ACC112 (cell line): ENCODE measurements around the gene BRI3BP.
"Not testable (repeated sequence)": the region's sequence is repeated elsewhere in the genome, so short reads cannot be mapped to it uniquely, and the experiment has no call there.

Experiments
- H2AFZ ChIP-seq: fragments of 200-600 bp; sonication (generic); one replicate; pipeline ENCODE4 v1.6.0; 2017; ENCODE audit warnings: antibody characterized with exemption, low read length; ENCODE audit not compliant: unreplicated experiment
- H3K27ac ChIP-seq: fragments of 200-600 bp; sonication (generic); 2 replicates; pipeline ENCODE4 v1.5.1; 2014; ENCODE audit warnings: low read depth, mild to moderate bottlenecking, antibody characterized with exemption, low read length, moderate library complexity
- H3K27me3 ChIP-seq: fragments of 200-600 bp; sonication (generic); 2 replicates; pipeline ENCODE4 v1.6.1; 2014; ENCODE audit warnings: mild to moderate bottlenecking, antibody characterized with exemption, low read length, moderate library complexity, mixed read lengths; ENCODE audit not compliant: insufficient read depth
- H3K36me3 ChIP-seq: fragments of 200-600 bp; sonication (generic); 2 replicates; pipeline ENCODE4 v1.6.1; 2016; ENCODE audit warnings: mild to moderate bottlenecking, antibody characterized with exemption, low read length, moderate library complexity, mixed read lengths; ENCODE audit not compliant: insufficient read depth
- H3K4me1 ChIP-seq: fragments of 200-600 bp; sonication (generic); one replicate; pipeline ENCODE4 v1.6.1; 2016; ENCODE audit warnings: low read length, mixed read lengths; ENCODE audit not compliant: insufficient read depth, unreplicated experiment, control insufficient read depth
- H3K4me3 ChIP-seq: fragments of 200-600 bp; sonication (generic); 2 replicates; pipeline ENCODE4 v1.5.1; 2014; ENCODE audit warnings: mild to moderate bottlenecking, low read depth, low read length
- H3K79me2 ChIP-seq: fragments of 200-600 bp; sonication (generic); one replicate; pipeline ENCODE4 v1.6.0; 2016; ENCODE audit warnings: low read length; ENCODE audit not compliant: control insufficient read depth, unreplicated experiment, insufficient read depth

The BRI3BP gene

GRCh38 chr12:125021771-125022170 is 28.3 kb downstream of the BRI3BP start:
- Histone ChIP-seq H3K27ac (no peak overlapping the region), H3K79me2 (no peaks in the 10 kb centered on the region), H3K36me3 (no peaks in the 10 kb centered on the region), H2AFZ (no peak overlapping the region), H3K4me1 (no peaks in the 10 kb centered on the region), H3K27me3 (no peaks in the 10 kb centered on the region), H3K4me3 (no peak overlapping the region)

GRCh38 chr12:125023065-125023464 is 29.6 kb downstream of the BRI3BP start:
- no peak overlapping the region for H3K27ac ChIP-seq
- H3K79me2 ChIP-seq, result no peaks in the 10 kb centered on the region
- no peak overlapping the region for H2AFZ ChIP-seq
- H3K36me3 ChIP-seq, result no peaks in the 10 kb centered on the region
- no peaks in the 10 kb centered on the region for H3K4me1 ChIP-seq
- no peak overlapping the region for H3K4me3 ChIP-seq
- no peaks in the 10 kb centered on the region for H3K27me3 ChIP-seq

DNA sequence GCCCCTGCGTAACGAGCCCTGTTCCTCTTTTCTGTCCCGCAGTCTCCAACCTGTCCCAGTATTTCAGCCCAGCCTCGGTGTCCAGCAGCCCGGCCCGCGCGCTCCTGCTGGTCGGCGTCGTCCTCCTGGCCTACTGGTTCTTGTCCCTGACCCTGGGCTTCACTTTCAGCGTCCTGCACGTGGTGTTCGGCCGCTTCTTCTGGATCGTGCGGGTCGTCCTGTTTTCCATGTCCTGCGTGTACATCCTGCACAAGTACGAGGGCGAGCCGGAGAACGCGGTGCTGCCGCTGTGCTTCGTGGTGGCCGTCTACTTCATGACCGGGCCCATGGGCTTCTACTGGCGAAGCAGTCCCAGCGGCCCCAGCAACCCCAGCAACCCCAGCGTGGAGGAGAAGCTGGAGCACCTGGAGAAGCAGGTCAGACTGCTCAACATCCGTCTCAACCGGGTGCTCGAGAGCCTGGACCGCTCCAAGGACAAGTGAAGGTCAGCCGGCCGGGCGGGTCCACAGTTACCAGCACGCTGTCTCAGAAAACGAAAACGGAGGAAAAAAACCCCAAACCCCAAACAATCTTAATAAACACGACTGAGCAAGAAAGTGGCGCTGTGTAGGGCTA is 31.6 kb downstream of the BRI3BP start:
- Histone ChIP-seq H3K27ac (no peak overlapping the region), H3K27me3 (no peaks in the 10 kb centered on the region), H3K36me3 (no peaks in the 10 kb centered on the region), H3K4me3 (no peak overlapping the region), H3K4me1 (no peaks in the 10 kb centered on the region), H3K79me2 (no peaks in the 10 kb centered on the region), H2AFZ (no peak overlapping the region)

DNA sequence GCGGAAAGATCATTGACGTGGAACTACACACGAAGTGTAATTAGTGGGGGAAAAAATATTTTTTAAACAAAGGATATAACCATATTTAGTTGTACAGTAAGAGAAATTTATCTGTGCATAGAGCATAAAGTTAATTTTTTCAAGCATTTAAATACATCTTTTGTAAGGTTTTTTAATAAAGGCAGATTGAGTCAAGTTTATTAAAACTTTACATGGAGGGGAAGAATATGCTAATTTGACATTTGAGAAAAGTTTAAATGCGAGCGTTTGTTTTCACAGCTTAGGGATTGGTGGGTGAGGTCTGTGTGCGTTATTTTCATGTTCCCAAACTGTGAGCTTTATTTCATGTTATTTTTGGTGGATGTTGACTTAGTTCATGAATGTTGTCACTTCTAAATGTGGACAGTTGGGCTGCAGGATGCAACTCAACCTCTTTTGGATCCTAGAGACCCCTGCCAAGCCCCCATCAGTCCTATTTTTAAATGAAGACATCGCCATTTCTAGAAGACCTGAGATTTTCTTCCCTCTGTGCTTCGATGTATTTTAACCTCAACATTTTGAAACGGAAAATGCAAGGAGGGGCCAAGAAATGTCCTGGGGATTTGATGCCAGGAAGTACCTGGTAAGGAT is 32.3 kb downstream of the BRI3BP start:
- H3K4me1 ChIP-seq, result no peaks in the 10 kb centered on the region
- H3K4me3 ChIP-seq, result no peak overlapping the region
- H3K36me3 ChIP-seq, result no peaks in the 10 kb centered on the region
- H3K27ac ChIP-seq, result no peak overlapping the region
- H3K27me3 ChIP-seq, result no peaks in the 10 kb centered on the region
- H3K79me2 ChIP-seq, result no peaks in the 10 kb centered on the region
- H2AFZ ChIP-seq, result no peak overlapping the region

GRCh38 chr12:125028106-125028505 is 34.7 kb downstream of the BRI3BP start:
- Histone ChIP-seq H2AFZ (no peak overlapping the region), H3K27ac (no peak overlapping the region), H3K79me2 (no peaks in the 10 kb centered on the region), H3K27me3 (no peaks in the 10 kb centered on the region), H3K4me3 (no peak overlapping the region), H3K36me3 (no peaks in the 10 kb centered on the region), H3K4me1 (no peaks in the 10 kb centered on the region)

DNA sequence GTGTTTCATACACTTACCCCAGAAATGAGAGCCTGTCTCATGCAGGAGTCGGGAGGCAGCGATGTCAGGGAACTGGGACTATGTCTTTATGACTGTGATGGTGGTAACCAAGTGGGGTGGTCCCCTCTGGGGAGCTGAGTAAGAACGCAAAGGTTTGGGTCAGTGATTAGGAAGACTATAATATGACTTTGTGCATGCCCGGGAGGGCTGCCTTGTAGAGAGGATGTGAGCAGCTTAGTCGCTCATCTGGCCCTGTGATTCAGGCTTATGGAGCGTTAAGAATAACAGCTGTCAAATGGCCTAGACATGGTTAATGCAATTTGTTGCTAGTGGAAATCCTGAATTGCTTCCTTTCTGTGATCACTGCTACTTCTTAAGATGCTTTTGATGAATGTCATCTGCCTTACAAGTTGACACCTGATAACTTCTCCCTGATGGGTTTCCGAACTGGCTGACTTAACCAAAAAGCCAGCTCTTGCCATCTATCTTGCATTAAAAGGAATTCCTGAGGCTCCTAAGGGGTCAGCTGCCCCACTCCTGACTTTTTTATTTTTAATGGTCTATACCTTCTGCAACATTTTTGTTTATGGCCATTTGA is 36.4 kb downstream of the BRI3BP start:
- Histone ChIP-seq H3K36me3 (no peaks in the 10 kb centered on the region), H2AFZ (no peak overlapping the region), H3K4me3 (no peak overlapping the region), H3K79me2 (no peaks in the 10 kb centered on the region), H3K27me3 (no peaks in the 10 kb centered on the region), H3K27ac (no peak overlapping the region), H3K4me1 (no peaks in the 10 kb centered on the region)

GRCh38 chr12:125031471-125031870 is 38.0 kb downstream of the BRI3BP start:
- H3K79me2 ChIP-seq, H3K4me3 ChIP-seq, H3K36me3 ChIP-seq, H2AFZ ChIP-seq, H3K27ac ChIP-seq, H3K27me3 ChIP-seq, H3K4me1 ChIP-seq: not testable (repeated sequence)

GRCh38 chr12:125032466-125033152 is 39.2 kb downstream of the BRI3BP start:
- H2AFZ ChIP-seq, result no peak overlapping the region
- H3K27ac ChIP-seq, result no peak overlapping the region
- no peaks in the 10 kb centered on the region for H3K27me3 ChIP-seq
- no peaks in the 10 kb centered on the region for H3K4me1 ChIP-seq
- H3K4me3 ChIP-seq, result no peak overlapping the region
- no peaks in the 10 kb centered on the region for H3K36me3 ChIP-seq
- no peaks in the 10 kb centered on the region for H3K79me2 ChIP-seq

GRCh38 chr12:125033288-125033687 is 39.8 kb downstream of the BRI3BP start:
- Histone ChIP-seq H3K27ac (no peak overlapping the region), H3K4me1 (no peaks in the 10 kb centered on the region), H3K4me3 (no peak overlapping the region), H3K79me2 (no peaks in the 10 kb centered on the region), H2AFZ (no peak overlapping the region), H3K27me3 (no peaks in the 10 kb centered on the region), H3K36me3 (no peaks in the 10 kb centered on the region)

DNA sequence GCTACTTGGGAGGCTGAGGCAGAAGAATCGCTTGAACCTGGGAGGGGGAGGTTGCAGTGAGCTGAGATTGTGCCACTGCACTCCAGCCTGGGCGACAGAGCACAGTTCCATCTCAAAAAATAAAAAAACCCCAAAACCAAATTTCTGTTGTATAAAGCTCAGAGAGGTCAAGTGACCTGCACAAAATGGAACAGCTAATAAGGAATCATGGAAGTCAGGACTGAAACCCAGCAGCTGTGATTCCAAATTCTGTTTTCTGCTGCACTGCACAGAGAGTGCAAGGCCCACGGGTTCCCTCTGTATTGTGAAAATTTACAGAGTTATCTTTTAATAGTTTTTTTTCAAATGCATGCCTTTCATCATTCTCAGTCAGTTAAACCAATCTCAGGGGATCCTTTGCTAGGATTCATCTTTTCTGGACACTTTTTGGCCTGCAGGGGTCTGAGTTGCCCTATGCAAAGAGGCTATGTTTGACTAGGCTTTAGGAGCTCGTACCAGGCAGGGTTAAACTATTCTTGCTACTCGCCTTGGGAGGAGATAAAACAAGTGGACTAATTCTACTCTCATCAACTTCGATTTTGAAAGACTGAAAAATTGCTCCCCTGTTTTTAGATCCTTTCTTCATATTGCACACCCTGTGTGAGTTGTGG is 45.7 kb downstream of the BRI3BP start:
- Histone ChIP-seq H3K27me3 (no peaks in the 10 kb centered on the region), H3K4me1 (no peaks in the 10 kb centered on the region), H3K79me2 (no peaks in the 10 kb centered on the region), H3K4me3 (no peak overlapping the region), H3K36me3 (no peaks in the 10 kb centered on the region), H3K27ac (no peak overlapping the region), H2AFZ (no peak overlapping the region)
